ENCODE measurements around the gene EVI5L. TPM values are rescaled to one million over a fixed set of nuclear protein-coding genes. Genes with fewer than 3 reads are reported as not detected.

EVI5L gene
- total RNA-seq, 2 donors from 2014 or later, result 24.0 to 25.7 TPM

GRCh38 chr19:7853770-7854128, 23.7 kb downstream of the EVI5L start:
- WGBS, result 56% methylated on average over 12 of the region's 12 CpGs
- no peaks in the 10 kb centered on the region for H3K27me3 ChIP-seq (replicated peaks; ENCODE audit: insufficient read depth)
- intact Hi-C loops (cut with DNase I), result loop anchor here (10.0 kb wide), 1 partner anchor 401 kb away; no protein-coding TSS in a partner anchor

GRCh38 chr19:7855426-7856108, 25.5 kb downstream of the EVI5L start:
- Histone ChIP-seq H3K27ac (no peak overlapping the region), H3K4me3 (no peak overlapping the region), H3K4me1 (replicated peaks) (no peaks in the 10 kb centered on the region), H3K27me3 (replicated peaks; ENCODE audit: insufficient read depth) (no peaks in the 10 kb centered on the region), H3K9me3 (no peaks in the 10 kb centered on the region), H3K36me3 (no peaks in the 10 kb centered on the region)
- TF ChIP-seq POLR2AphosphoS5 (IDR thresholded peaks at IDR 0.05), result no peak
- TF ChIP-seq, protein P1, sequence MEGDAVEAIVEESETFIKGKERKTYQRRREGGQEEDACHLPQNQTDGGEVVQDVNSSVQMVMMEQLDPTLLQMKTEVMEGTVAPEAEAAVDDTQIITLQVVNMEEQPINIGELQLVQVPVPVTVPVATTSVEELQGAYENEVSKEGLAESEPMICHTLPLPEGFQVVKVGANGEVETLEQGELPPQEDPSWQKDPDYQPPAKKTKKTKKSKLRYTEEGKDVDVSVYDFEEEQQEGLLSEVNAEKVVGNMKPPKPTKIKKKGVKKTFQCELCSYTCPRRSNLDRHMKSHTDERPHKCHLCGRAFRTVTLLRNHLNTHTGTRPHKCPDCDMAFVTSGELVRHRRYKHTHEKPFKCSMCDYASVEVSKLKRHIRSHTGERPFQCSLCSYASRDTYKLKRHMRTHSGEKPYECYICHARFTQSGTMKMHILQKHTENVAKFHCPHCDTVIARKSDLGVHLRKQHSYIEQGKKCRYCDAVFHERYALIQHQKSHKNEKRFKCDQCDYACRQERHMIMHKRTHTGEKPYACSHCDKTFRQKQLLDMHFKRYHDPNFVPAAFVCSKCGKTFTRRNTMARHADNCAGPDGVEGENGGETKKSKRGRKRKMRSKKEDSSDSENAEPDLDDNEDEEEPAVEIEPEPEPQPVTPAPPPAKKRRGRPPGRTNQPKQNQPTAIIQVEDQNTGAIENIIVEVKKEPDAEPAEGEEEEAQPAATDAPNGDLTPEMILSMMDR (IDR thresholded peaks at IDR 0.05), result no peak
- TF ChIP-seq POLR2A (IDR thresholded peaks at IDR 0.05), result no peak
- 89% methylated on average over 26 of the region's 26 CpGs for WGBS
- DNase-seq (ENCODE audit: low spot score), result no peak
- intact Hi-C loops (cut with DNase I), result loop anchor here (10.0 kb wide), 1 partner anchor 399 kb away; no protein-coding TSS in a partner anchor

More at GRCh38 chr19:7853770-7854128, 23.7 kb downstream of the EVI5L start:
- H3K9me3 ChIP-seq, result no peaks in the 10 kb centered on the region
- no peak overlapping the region for H3K27ac ChIP-seq
- H3K36me3 ChIP-seq, result no peaks in the 10 kb centered on the region
- no peaks in the 10 kb centered on the region for H3K4me1 ChIP-seq (replicated peaks)
- DNase-seq (ENCODE audit: low spot score), result no peak
- TF ChIP-seq POLR2A (IDR thresholded peaks at IDR 0.05) (no peak), POLR2AphosphoS5 (IDR thresholded peaks at IDR 0.05) (no peak)
- TF ChIP-seq, protein P1 (IDR thresholded peaks at IDR 0.05), result no peak
- no peak overlapping the region for H3K4me3 ChIP-seq

DNA sequence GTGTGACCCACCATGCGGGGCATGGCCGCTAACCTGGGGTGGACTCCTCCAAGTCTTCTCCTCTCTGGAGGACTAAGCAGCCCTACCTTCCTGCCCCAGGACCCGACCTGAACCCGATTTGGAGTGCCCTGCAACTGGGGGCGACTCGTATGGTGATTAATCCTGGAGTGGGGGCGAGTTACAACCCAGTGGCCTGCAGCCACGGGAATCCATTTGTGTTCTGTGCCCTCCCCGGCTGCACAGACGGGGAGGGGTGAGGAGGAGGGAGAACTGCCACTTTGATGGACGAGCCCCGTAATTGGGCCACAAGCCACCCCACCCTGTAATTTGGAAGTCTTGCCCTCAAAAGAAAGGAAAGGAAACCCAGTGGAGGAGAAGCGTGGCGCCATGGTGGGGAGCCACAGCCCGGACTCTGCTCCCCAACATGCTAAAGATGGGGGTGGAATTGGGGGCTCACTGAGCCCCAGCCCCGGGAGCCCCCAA, 26.1 kb downstream of the EVI5L start:
- intact Hi-C loops (cut with DNase I), result loop anchor here (10.0 kb wide), 1 partner anchor 399 kb away; no protein-coding TSS in a partner anchor
- no peaks in the 10 kb centered on the region for H3K36me3 ChIP-seq
- H3K4me3 ChIP-seq, result no peak overlapping the region
- 90% methylated on average over 16 of the region's 16 CpGs for WGBS
- no peak for TF ChIP-seq POLR2A (IDR thresholded peaks at IDR 0.05)
- no peak for TF ChIP-seq POLR2AphosphoS5 (IDR thresholded peaks at IDR 0.05)
- TF ChIP-seq, protein P1 (IDR thresholded peaks at IDR 0.05), result no peak
- H3K9me3 ChIP-seq, result no peaks in the 10 kb centered on the region
- H3K27me3 ChIP-seq (replicated peaks; ENCODE audit: insufficient read depth), result no peaks in the 10 kb centered on the region
- no peak overlapping the region for H3K27ac ChIP-seq
- H3K4me1 ChIP-seq (replicated peaks), result no peaks in the 10 kb centered on the region
- no peak for DNase-seq (ENCODE audit: low spot score)

DNA sequence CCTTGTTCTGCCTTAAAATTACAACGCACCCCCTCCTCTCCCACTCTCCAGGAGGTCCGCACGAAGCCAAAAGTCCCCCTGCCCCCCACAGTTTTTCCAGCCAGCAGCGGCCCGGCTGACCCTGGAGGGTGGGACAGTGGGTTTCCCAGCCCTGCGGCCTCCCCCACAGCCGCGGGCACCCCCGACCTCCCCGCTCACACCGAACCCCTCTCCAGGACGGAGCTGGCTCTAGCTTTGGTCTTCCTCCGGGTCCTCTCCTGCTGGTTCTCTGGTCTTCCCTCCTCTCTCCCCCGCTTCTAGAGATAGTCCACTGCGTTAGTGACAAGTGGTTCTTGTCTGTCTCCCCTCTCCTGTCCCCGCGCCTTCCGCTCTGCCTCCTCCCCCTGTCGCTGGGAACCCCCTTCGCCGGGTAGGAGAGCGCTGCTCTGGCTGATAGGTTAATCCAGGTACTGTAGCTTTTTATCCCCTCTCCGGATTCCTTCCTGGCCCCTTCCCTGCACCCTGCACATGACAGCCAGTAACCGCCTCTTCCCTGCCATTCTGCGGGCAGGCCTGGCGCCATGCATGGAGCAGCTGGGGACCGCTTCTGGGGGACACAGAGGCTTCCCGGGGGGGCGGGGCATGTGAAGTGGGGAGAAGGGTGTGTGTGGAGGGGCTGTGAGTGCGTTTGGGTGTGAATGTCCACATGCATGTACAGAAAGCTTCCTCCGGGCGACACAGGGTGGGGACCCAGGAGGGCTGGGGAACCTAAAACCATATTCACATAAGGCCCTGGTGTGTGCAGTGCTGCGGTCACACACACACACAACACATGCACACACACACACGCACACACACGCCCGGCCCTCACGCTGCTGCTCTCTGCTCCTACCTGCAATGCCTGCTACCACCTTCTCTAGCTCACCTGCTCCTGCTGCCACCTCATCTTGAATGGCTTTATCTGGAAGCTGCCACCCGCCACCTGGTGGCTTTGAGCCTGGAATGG, 27.0 kb downstream of the EVI5L start:
- H3K27ac ChIP-seq, result no peak overlapping the region
- TF ChIP-seq, protein P1 (IDR thresholded peaks at IDR 0.05), result no peak
- no peak for TF ChIP-seq POLR2A (IDR thresholded peaks at IDR 0.05)
- no peak overlapping the region for H3K4me3 ChIP-seq
- no peaks in the 10 kb centered on the region for H3K9me3 ChIP-seq
- 86% methylated on average over 38 of the region's 38 CpGs for WGBS
- no peaks in the 10 kb centered on the region for H3K4me1 ChIP-seq (replicated peaks)
- no peaks in the 10 kb centered on the region for H3K36me3 ChIP-seq
- intact Hi-C loops (cut with DNase I), result loop anchor here (10.0 kb wide), 1 partner anchor 398 kb away; no protein-coding TSS in a partner anchor
- H3K27me3 ChIP-seq (replicated peaks; ENCODE audit: insufficient read depth), result no peaks in the 10 kb centered on the region
- DNase-seq (ENCODE audit: low spot score), result no peak

Measured in prostate gland (tissue), 2 donors.